Endothelial cell (in vitro differentiated cells): ENCODE data around the gene PRG2. TPM values are rescaled to one million over a fixed set of nuclear protein-coding genes. Genes with fewer than 3 reads are reported as not detected.
A peak's percentile ranks its signal among the peaks of the same experiment; 100 is the strongest.

ENCODE experiments used
- DNase-seq: peaks from one replicate; pipeline ENCODE4 v3.0.0; 2021; ENCODE audit warnings: low spot score
- H3K27ac Mint-ChIP-seq: one replicate; pipeline ENCODE4 v1.8.0; 2021; ENCODE audit warnings: mixed read lengths, inconsistent platforms; ENCODE audit not compliant: unreplicated experiment
- H3K27me3 Mint-ChIP-seq: one replicate; pipeline ENCODE4 v1.8.0; 2021; ENCODE audit warnings: mild to moderate bottlenecking, moderate library complexity, mixed read lengths, inconsistent platforms; ENCODE audit not compliant: unreplicated experiment
- H3K36me3 Mint-ChIP-seq: one replicate; pipeline ENCODE4 v1.8.0; 2021; ENCODE audit warnings: mild to moderate bottlenecking, low read depth, mixed read lengths, inconsistent platforms; ENCODE audit not compliant: unreplicated experiment
- H3K4me1 Mint-ChIP-seq: one replicate; pipeline ENCODE4 v1.8.0; 2021; ENCODE audit warnings: mild to moderate bottlenecking, mixed read lengths, inconsistent platforms; ENCODE audit not compliant: unreplicated experiment
- H3K4me3 Mint-ChIP-seq: one replicate; pipeline ENCODE4 v1.8.0; 2021; ENCODE audit warnings: mild to moderate bottlenecking, mixed read lengths, inconsistent platforms; ENCODE audit not compliant: unreplicated experiment
- H3K9me3 Mint-ChIP-seq: one replicate; pipeline ENCODE4 v1.8.0; 2021; ENCODE audit warnings: mixed read lengths, inconsistent platforms; ENCODE audit not compliant: unreplicated experiment
- total RNA-seq: library from RNA; stranded (reverse); fragmentation: NEBNext Ultra II Directional; extraction: Animal tissue kit (Norgen Biotek cat#: 25700); gene quantifications from one replicate; pipeline ENCODE4 v1.2.1, GENCODE V29; 2021; ENCODE audit not compliant: unreplicated experiment
- TF ChIP-seq, protein P1 (sequence below): fragments of 200-600 bp; sonication (generic); IDR thresholded peaks from one replicate; pipeline ENCODE4 v1.5.0; 2021; ENCODE audit warnings: antibody characterized with exemption; ENCODE audit not compliant: unreplicated experiment

Gene PRG2
- total RNA-seq, 1 donor from 2014 or later = not detected

- no peak for DNase-seq
- peak overlapping the region; percentile 83 for H3K4me3 Mint-ChIP-seq
- peaks cover 27% of the 10 kb centered on the region for H3K4me1 Mint-ChIP-seq
- no peaks in the 10 kb centered on the region for H3K9me3 Mint-ChIP-seq
- no peak overlapping the region for H3K27ac Mint-ChIP-seq
- no peaks in the 10 kb centered on the region for H3K36me3 Mint-ChIP-seq
- peaks cover 6% of the 10 kb centered on the region for H3K27me3 Mint-ChIP-seq
- TF ChIP-seq, protein P1, sequence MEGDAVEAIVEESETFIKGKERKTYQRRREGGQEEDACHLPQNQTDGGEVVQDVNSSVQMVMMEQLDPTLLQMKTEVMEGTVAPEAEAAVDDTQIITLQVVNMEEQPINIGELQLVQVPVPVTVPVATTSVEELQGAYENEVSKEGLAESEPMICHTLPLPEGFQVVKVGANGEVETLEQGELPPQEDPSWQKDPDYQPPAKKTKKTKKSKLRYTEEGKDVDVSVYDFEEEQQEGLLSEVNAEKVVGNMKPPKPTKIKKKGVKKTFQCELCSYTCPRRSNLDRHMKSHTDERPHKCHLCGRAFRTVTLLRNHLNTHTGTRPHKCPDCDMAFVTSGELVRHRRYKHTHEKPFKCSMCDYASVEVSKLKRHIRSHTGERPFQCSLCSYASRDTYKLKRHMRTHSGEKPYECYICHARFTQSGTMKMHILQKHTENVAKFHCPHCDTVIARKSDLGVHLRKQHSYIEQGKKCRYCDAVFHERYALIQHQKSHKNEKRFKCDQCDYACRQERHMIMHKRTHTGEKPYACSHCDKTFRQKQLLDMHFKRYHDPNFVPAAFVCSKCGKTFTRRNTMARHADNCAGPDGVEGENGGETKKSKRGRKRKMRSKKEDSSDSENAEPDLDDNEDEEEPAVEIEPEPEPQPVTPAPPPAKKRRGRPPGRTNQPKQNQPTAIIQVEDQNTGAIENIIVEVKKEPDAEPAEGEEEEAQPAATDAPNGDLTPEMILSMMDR = no peak
These were observed 35.4 kb upstream of the PRG2 start for GRCh38 chr11:57425565-57426438.

DNA sequence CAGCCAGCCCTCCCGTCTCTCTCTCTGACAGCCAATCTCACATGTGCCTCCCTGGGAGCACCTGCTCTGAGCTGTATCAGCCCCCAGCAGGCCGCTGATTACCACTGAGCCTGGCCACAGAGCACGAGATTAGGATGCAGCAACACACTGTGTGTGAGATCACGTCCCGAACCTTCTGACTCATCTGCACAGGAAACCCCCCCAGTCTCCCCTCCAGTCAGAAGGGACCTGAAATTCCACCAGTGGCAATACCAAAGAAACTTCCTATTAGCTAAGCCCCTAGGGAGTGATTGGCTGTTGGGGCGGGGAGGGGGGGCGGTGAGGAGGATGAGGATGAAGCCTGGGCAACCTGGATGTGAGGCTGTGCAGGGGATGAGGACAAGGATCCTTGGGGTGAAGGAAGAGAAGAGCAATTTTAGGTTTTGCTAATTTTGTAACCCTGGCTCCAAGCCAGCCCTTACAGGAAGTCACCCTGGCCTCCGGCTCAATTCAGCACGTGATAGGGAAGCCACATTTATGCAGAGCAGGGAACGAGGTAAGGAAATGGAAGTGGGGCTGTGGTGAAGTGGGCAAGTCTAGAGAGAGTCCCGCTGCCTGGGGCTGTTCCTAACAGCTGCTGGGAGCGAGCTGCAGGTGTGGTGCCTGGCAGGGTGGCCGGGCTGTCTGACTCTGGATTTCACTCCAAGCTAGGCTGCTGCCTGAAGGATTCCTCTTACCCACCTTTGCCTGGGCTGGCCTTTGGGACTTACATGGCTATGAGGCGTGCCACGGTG, 34.5 kb upstream of the PRG2 start:
- no peak overlapping the region for H3K4me3 Mint-ChIP-seq
- peaks cover 6% of the 10 kb centered on the region for H3K27me3 Mint-ChIP-seq
- H3K27ac Mint-ChIP-seq = no peak overlapping the region
- H3K9me3 Mint-ChIP-seq = no peaks in the 10 kb centered on the region
- TF ChIP-seq, protein P1 = no peak
- H3K4me1 Mint-ChIP-seq = peaks cover 24% of the 10 kb centered on the region
- no peaks in the 10 kb centered on the region for H3K36me3 Mint-ChIP-seq
- no peak for DNase-seq

- no peaks in the 10 kb centered on the region for H3K9me3 Mint-ChIP-seq
- TF ChIP-seq, protein P1 = no peak
- H3K27me3 Mint-ChIP-seq = peaks cover 6% of the 10 kb centered on the region
- H3K4me3 Mint-ChIP-seq = no peak overlapping the region
- DNase-seq = no peak
- no peaks in the 10 kb centered on the region for H3K36me3 Mint-ChIP-seq
- H3K27ac Mint-ChIP-seq = peak overlapping the region; percentile 17
- peaks cover 24% of the 10 kb centered on the region for H3K4me1 Mint-ChIP-seq
These were observed 33.8 kb upstream of the PRG2 start for GRCh38 chr11:57424137-57424791.

- TF ChIP-seq, protein P1 = no peak
- no peak overlapping the region for H3K4me3 Mint-ChIP-seq
- no peak for DNase-seq
- H3K36me3 Mint-ChIP-seq = peaks cover under 1% of the 10 kb centered on the region
- H3K27me3 Mint-ChIP-seq = peaks cover 4% of the 10 kb centered on the region
- H3K9me3 Mint-ChIP-seq = no peaks in the 10 kb centered on the region
- peaks cover 24% of the 10 kb centered on the region for H3K4me1 Mint-ChIP-seq
- no peak overlapping the region for H3K27ac Mint-ChIP-seq
These were observed 32.2 kb upstream of the PRG2 start for GRCh38 chr11:57422669-57423068.
